ENCODE measurements around the gene AADACL2. TPM values are rescaled to one million over a fixed set of nuclear protein-coding genes. Genes with fewer than 3 reads are reported as not detected.

AADACL2 gene
- polyA plus RNA-seq, 2 of the 4 experiments (the other 2 are of a cell fraction): not detected

- no peak for TF ChIP-seq CTCF (IDR thresholded peaks at IDR 0.05)
- no peak for TF ChIP-seq FOSB (CRISPR knock-in tag; IDR thresholded peaks at IDR 0.05)
- TF ChIP-seq POLR2AphosphoS2 (conservative IDR thresholded peaks at IDR 0.05; ENCODE audit: low read length): 0 out of 2 replicates have a peak, but pooled peaks have one; percentile 13
- no peak for TF ChIP-seq RNF2 (IDR thresholded peaks at IDR 0.05; ENCODE audit: borderline replicate concordance, low read depth)
- TF ChIP-seq SMC3 (IDR thresholded peaks at IDR 0.05): no peak
- peak; percentile 63; the same call in 1 of the 2 replicates for TF ChIP-seq TP53 (CRISPR knock-in tag; IDR thresholded peaks at IDR 0.05)
- peak in 1 of 2 experiments; percentile 36; a peak in 1 of 5 replicates for TF ChIP-seq JUN (IDR thresholded peaks at IDR 0.05)
- peak; percentile 53; the same call in 1 of the 2 replicates for TF ChIP-seq RARB (CRISPR knock-in tag; IDR thresholded peaks at IDR 0.05)
- TF ChIP-seq CHD4 (IDR thresholded peaks at IDR 0.05; ENCODE audit: borderline replicate concordance): no peak
- TF ChIP-seq MAZ (IDR thresholded peaks at IDR 0.05; ENCODE audit: borderline replicate concordance, low read depth, low read length): no peak
- TF ChIP-seq MAFK (IDR thresholded peaks at IDR 0.05; ENCODE audit: partially characterized antibody): no peak
Measured at GRCh38 chr3:151770956-151771355, 37.2 kb downstream of the AADACL2 start (continued).

- 75% methylated on average over 4 of the region's 4 CpGs for WGBS (ENCODE audit: missing lambda C conversion rate)
- Histone ChIP-seq H3K4me2 (peak overlapping the region; percentile 89), H3K4me3 (peak overlapping the region; percentile 7; the same call in 1 of the 3 replicates), H3K4me1 (peaks cover 63% of the 10 kb centered on the region), H3K9me3 (no peaks in the 10 kb centered on the region), H3K27ac (peak overlapping the region; percentile 20 to 52; a peak in 4 of 6 replicates)
- FAIRE-seq: no peak
- CTCF ChIA-PET: no interaction called here
- DNase-seq (ENCODE audit: low read depth in 1 of 2, low spot score in 1 of 2): no peak
- TF ChIP-seq HOXB13 (CRISPR knock-in tag; IDR thresholded peaks at IDR 0.05; ENCODE audit: low read depth): no peak
- no peak for TF ChIP-seq ATOH8 (CRISPR knock-in tag; IDR thresholded peaks at IDR 0.05; ENCODE audit: low read depth)
- no peak for TF ChIP-seq EHF (CRISPR knock-in tag; IDR thresholded peaks at IDR 0.05)
- no peak for TF ChIP-seq RCOR1 (IDR thresholded peaks at IDR 0.05; ENCODE audit: low read depth, low read length)
- no peak for TF ChIP-seq MAZ (IDR thresholded peaks at IDR 0.05; ENCODE audit: borderline replicate concordance, low read depth, low read length)
- POLR2A ChIA-PET: interaction anchor here (0.7 kb wide), 1 partner anchor 20 kb away, joined by 3 read pairs; no protein-coding TSS in a partner anchor
- no peak for ATAC-seq
Measured at GRCh38 chr3:151772825-151773480, 39.2 kb downstream of the AADACL2 start.

DNA sequence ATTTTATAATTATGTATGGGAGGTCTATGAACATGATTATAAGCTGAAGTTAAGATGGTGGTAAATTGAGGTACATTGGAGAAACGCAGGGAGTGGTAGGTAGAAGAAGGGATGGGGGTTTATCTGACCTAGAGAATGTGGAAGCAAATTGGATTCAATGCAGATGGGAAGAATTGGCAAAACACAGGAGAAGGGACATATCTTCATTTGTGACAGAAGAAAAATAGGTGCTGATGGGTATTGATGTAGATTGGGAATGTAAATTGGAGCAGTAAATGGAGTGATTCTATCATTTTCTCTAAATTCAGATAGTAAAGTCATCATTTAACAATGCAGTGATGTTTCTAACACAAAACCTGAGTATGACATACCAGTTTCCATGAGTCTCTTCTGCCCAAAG, 40.5 kb downstream of the AADACL2 start:
- ChIA-PET POLR2A (no interaction called here), CTCF (interaction anchor here (0.8 kb wide), 1 partner anchor 24 kb away, joined by 3 read pairs; no protein-coding TSS in a partner anchor)
- Histone ChIP-seq H3K4me1 (peaks cover 68% of the 10 kb centered on the region), H3K9me3 (no peaks in the 10 kb centered on the region), H3K27ac (0 out of 6 replicates have a peak overlapping the region, but pooled peaks of 1 of the 2 experiments have one; percentile 31), H3K4me3 (no peak overlapping the region), H3K4me2 (peak overlapping the region; percentile 18)
- peak; percentile 87 for TF ChIP-seq FOSB (CRISPR knock-in tag; IDR thresholded peaks at IDR 0.05)
- TF ChIP-seq TFCP2L1 (CRISPR knock-in tag; IDR thresholded peaks at IDR 0.05): peak; percentile 88
- no peak for TF ChIP-seq ESRRA (IDR thresholded peaks at IDR 0.05; ENCODE audit: borderline replicate concordance, low read length)
- peak; percentile 88 for TF ChIP-seq HOXA7 (CRISPR knock-in tag; IDR thresholded peaks at IDR 0.05)
- TF ChIP-seq HEYL (CRISPR knock-in tag; IDR thresholded peaks at IDR 0.05): 0 out of 2 replicates have a peak, but pooled peaks have one; percentile 20
- 0 out of 2 replicates have a peak, but pooled peaks have one; percentile 54 for TF ChIP-seq ATOH8 (CRISPR knock-in tag; IDR thresholded peaks at IDR 0.05; ENCODE audit: low read depth)
- no peak for TF ChIP-seq NR3C1 (IDR thresholded peaks at IDR 0.05)
- TF ChIP-seq EHF (CRISPR knock-in tag; IDR thresholded peaks at IDR 0.05): peak; percentile 71; the same call in 1 of the 2 replicates
- ATAC-seq (no peak), FAIRE-seq (no peak), DNase-seq (ENCODE audit: low read depth in 1 of 2, low spot score in 1 of 2) (no peak)
- WGBS (ENCODE audit: missing lambda C conversion rate): 92% methylated on average over 1 of the region's 1 CpG

Data from A549 (cell line).